Measurements from ENCODE around the gene CCDC7. TPM values are rescaled to one million over a fixed set of nuclear protein-coding genes. Genes with fewer than 3 reads are reported as not detected.
"Not testable (repeated sequence)": the region's sequence is repeated elsewhere in the genome, so short reads cannot be mapped to it uniquely, and the experiment has no call there.

The CCDC7 gene
- total RNA-seq, 1 experiment from 2014 or later, result 3.0 TPM

- DNase-seq (ENCODE audit: low spot score), result not testable (repeated sequence)
Measured at GRCh38 chr10:32699683-32700082, 253.7 kb downstream of the CCDC7 start.

GRCh38 chr10:32713560-32713959 is 267.6 kb downstream of the CCDC7 start:
- no peak for DNase-seq (ENCODE audit: low spot score)

- no peak for DNase-seq (ENCODE audit: low spot score)
Measured at GRCh38 chr10:32731527-32731926, 285.6 kb downstream of the CCDC7 start.

GRCh38 chr10:32738958-32739357 is 293.0 kb downstream of the CCDC7 start:
- no peak for DNase-seq (ENCODE audit: low spot score)

- no peak for DNase-seq (ENCODE audit: low spot score)
Measured at GRCh38 chr10:32744321-32744720, 298.4 kb downstream of the CCDC7 start.

GRCh38 chr10:32746869-32747268 is 300.9 kb downstream of the CCDC7 start:
- DNase-seq (ENCODE audit: low spot score), result no peak

- no peak for DNase-seq (ENCODE audit: low spot score)
Measured at GRCh38 chr10:32751582-32751981, 305.6 kb downstream of the CCDC7 start.

- not testable (repeated sequence) for DNase-seq (ENCODE audit: low spot score)
Measured at GRCh38 chr10:32754900-32755299, 309.0 kb downstream of the CCDC7 start.

- DNase-seq (ENCODE audit: low spot score), result no peak
Measured at GRCh38 chr10:32771217-32771616, 325.3 kb downstream of the CCDC7 start.

GRCh38 chr10:32773105-32773504 is 327.2 kb downstream of the CCDC7 start:
- no peak for DNase-seq (ENCODE audit: low spot score)

- no peak for DNase-seq (ENCODE audit: low spot score)
Measured at GRCh38 chr10:32786968-32787367, 341.0 kb downstream of the CCDC7 start.

GRCh38 chr10:32787690-32788284 is 341.8 kb downstream of the CCDC7 start:
- no peak for DNase-seq (ENCODE audit: low spot score)

- DNase-seq (ENCODE audit: low spot score), result no peak
Measured at GRCh38 chr10:32788359-32788758, 342.4 kb downstream of the CCDC7 start.

GRCh38 chr10:32790483-32790882 is 344.5 kb downstream of the CCDC7 start:
- DNase-seq (ENCODE audit: low spot score), result no peak

GRCh38 chr10:32793033-32793432 is 347.1 kb downstream of the CCDC7 start:
- no peak for DNase-seq (ENCODE audit: low spot score)

- peak; percentile 25 for DNase-seq (ENCODE audit: low spot score)
Measured at GRCh38 chr10:32795598-32796183, 349.8 kb downstream of the CCDC7 start.

- not testable (repeated sequence) for DNase-seq (ENCODE audit: low spot score)
Measured at GRCh38 chr10:32797393-32797792, 351.5 kb downstream of the CCDC7 start.

- no peak for DNase-seq (ENCODE audit: low spot score)
Measured at GRCh38 chr10:32846974-32847373, 401.0 kb downstream of the CCDC7 start.

GRCh38 chr10:32851301-32851700 is 405.4 kb downstream of the CCDC7 start:
- DNase-seq (ENCODE audit: low spot score), result no peak

GRCh38 chr10:32854435-32854834 is 408.5 kb downstream of the CCDC7 start:
- no peak for DNase-seq (ENCODE audit: low spot score)

- no peak for DNase-seq (ENCODE audit: low spot score)
Measured at GRCh38 chr10:32865170-32865569, 419.2 kb downstream of the CCDC7 start.

GRCh38 chr10:32877915-32878314 is 432.0 kb downstream of the CCDC7 start:
- DNase-seq (ENCODE audit: low spot score), result no peak

- no peak for DNase-seq (ENCODE audit: low spot score)
Measured at GRCh38 chr10:32878646-32879045, 432.7 kb downstream of the CCDC7 start.

- no peak for DNase-seq (ENCODE audit: low spot score)
Measured at GRCh38 chr10:32882076-32882475, 436.1 kb downstream of the CCDC7 start.
